IPS DF 19.7 (cell line): ENCODE data around the gene CALHM2.

Experiments used
- DNase-seq: peaks from one replicate; pipeline ENCODE4 v3.0.0-alpha.2; 2013; ENCODE audit warnings: low read depth, low spot score

The CALHM2 gene

GRCh38 chr10:103451091-103451813, 918 bp downstream of the CALHM2 start:
- DNase-seq = no peak

GRCh38 chr10:103450201-103450695, 1.9 kb downstream of the CALHM2 start:
- no peak for DNase-seq

- no peak for DNase-seq
Observed at GRCh38 chr10:103449208-103450144, 2.7 kb downstream of the CALHM2 start.

- DNase-seq = no peak
Observed at GRCh38 chr10:103448746-103449145, 3.4 kb downstream of the CALHM2 start.

- no peak for DNase-seq
Observed at GRCh38 chr10:103447187-103447586, 5.0 kb downstream of the CALHM2 start.

GRCh38 chr10:103445767-103446567, 6.2 kb downstream of the CALHM2 start:
- no peak for DNase-seq

GRCh38 chr10:103445366-103445765, 6.8 kb downstream of the CALHM2 start:
- DNase-seq = no peak

GRCh38 chr10:103444478-103444877, 7.7 kb downstream of the CALHM2 start:
- no peak for DNase-seq

GRCh38 chr10:103443475-103444185, 8.5 kb downstream of the CALHM2 start:
- DNase-seq = no peak

- no peak for DNase-seq
Observed at GRCh38 chr10:103442031-103442461, 10.1 kb downstream of the CALHM2 start.

GRCh38 chr10:103441611-103442010, 10.6 kb downstream of the CALHM2 start:
- no peak for DNase-seq

GRCh38 chr10:103441206-103441605, 11.0 kb downstream of the CALHM2 start:
- DNase-seq = no peak

GRCh38 chr10:103440416-103440815, 11.8 kb downstream of the CALHM2 start:
- no peak for DNase-seq

- DNase-seq = no peak
Observed at GRCh38 chr10:103439776-103440175, 12.4 kb downstream of the CALHM2 start.

- DNase-seq = no peak
Observed at GRCh38 chr10:103433858-103434257, 18.3 kb downstream of the CALHM2 start.

- no peak for DNase-seq
Observed at GRCh38 chr10:103431902-103432301, 20.3 kb downstream of the CALHM2 start.

GRCh38 chr10:103429647-103430046, 22.5 kb downstream of the CALHM2 start:
- no peak for DNase-seq

- DNase-seq = no peak
Observed at GRCh38 chr10:103428989-103429643, 23.1 kb downstream of the CALHM2 start.

GRCh38 chr10:103427866-103428265, 24.3 kb downstream of the CALHM2 start:
- DNase-seq = no peak

GRCh38 chr10:103423748-103424147, 28.4 kb downstream of the CALHM2 start:
- DNase-seq = no peak
